NCI-H1105 (cell line): ENCODE data around the gene GGTLC3.
"Not testable (repeated sequence)": the region's sequence is repeated elsewhere in the genome, so short reads cannot be mapped to it uniquely, and the experiment has no call there.

Experiments used
- DNase-seq: peaks from one replicate; lab custom pipeline; 2025; lab: John Stamatoyannopoulos, UW

Gene GGTLC3

DNA sequence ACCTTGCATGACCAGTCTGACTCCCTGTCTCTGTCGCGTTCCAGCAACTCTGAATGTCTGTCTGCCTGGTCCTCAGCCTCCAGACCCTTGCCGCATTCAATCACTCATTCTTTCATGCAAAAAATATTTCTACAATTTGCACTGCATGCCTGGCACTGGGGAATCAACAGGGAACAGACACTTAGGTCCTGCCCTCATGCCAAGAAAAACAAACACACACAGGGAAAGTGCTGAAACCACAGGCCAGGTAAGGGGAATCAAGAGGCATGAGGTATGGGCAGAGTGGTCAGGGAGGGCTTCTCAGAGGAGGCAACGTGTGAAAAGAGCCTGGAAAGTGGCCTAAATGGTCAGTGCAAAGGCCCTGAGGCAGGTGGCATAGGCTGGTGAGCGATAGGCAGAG is at the start of gene GGTLC3:
GGTLC3 (minus strand) TSS at position 101 of the 400 bp plus-strand sequence. CDS start 264 bp downstream, outside the sequence.
- DNase-seq: not testable (repeated sequence)

DNA sequence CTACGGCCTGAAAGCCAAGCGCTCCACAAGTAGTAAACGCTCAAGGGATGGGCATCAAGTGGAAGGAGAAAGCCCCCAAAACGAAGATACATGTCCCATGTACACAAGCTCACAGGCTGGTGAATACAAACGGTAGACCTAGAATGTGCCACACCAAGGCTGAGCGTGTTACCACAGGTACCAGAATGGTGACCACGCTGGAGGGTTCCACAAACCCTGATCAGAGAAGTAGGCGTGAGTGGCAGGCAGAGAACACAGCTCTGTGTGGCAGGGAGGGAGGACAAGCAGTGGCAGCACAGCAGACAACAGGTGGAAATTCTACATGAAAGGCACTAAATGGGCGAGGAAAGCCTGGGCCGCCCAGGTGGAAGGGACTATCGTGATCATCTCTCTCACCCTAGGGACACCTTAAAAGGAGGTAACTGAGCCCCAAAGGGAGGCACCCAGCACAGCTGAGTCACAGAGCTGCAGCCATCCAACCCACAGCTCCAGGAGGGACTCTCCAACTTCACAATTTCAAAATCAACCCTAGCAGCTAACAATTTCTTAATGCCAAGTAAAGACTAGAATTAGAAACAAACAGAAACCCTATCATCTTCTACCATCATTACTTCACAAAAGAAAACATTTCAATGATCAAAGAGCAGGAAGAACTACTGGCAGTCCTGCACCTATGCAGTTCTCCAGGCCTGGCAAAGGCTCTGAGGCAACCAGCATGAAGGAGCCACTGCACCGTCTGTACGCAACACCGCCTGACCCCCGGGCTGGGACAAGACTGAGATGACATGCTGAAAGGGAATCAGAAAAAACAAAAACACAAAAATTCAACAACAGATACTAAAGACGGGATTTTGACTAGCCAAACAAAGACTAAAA is 42.4 kb upstream of the GGTLC3 start:
- not testable (repeated sequence) for DNase-seq

DNA sequence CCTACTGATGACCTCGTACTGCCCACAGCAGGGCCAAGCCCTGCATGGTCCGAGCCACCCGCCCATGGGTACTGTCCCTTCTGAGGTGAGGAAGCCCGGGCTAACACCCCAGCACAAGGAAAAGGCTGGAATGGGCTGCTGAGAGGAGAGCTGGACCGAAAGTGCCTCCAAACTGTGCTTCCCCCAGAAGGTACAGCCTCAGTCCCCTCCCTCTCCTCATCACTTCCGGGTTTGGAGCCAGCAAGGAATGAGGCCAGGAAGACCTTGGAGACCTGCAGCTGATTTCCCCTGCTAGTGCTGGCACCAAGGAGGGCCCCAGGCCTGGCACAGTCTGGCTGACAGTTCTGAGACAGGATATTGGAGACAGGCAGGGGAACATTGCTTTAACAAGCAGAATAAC is 41.0 kb upstream of the GGTLC3 start:
- not testable (repeated sequence) for DNase-seq

- not testable (repeated sequence) for DNase-seq
Measured at GRCh38 chr22:18558516-18558915, 40.6 kb upstream of the GGTLC3 start.

DNA sequence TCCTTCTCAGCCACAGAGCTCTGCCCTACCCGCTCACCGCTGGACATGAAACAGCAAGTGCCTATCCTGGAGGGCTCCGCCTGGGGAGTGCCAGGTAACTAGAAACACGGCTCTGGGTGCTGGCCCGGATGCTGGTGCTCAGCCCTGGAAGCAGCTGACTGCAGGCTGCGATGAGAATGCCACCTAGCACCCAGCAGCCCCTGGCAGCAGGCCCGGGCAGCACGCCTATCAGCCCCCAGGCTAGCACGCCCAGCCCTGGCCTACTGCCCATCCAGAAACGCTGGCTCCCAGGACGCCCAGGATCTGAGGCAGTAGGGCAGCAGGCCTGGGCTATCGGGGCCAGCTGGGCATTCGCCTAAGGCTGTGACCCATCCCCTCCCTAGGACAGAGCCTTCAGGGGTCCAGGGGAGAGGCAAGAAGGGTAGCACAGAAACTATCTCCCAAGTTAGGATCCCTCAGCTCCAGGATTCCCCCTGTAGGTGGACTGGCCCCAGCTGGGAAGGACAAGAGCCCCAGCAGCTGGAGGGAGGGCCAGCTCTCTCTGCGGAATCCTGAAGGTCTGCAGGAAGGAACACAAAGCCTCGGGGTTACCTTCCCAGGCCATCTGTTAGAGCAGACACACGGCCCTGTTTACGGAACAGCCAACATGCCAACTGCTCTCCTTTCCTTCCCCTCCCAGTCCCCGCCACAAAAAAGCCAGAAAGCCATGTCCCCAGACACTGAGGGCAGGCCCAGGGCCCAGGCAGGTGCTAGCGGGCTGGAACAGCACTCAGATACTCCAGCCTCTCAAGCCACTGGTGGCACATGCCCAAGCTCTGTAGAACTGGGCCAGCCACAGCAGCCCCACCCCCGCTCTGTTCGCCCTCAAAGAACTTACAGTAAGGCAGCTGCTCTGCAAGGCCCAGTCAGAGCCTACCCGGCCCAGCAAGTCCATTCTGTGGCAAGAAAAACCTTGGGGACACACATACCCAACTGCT is 36.6 kb upstream of the GGTLC3 start:
- not testable (repeated sequence) for DNase-seq

GRCh38 chr22:18552839-18553597 is 35.1 kb upstream of the GGTLC3 start:
- not testable (repeated sequence) for DNase-seq

GRCh38 chr22:18551046-18551445 is 33.1 kb upstream of the GGTLC3 start:
- not testable (repeated sequence) for DNase-seq

DNA sequence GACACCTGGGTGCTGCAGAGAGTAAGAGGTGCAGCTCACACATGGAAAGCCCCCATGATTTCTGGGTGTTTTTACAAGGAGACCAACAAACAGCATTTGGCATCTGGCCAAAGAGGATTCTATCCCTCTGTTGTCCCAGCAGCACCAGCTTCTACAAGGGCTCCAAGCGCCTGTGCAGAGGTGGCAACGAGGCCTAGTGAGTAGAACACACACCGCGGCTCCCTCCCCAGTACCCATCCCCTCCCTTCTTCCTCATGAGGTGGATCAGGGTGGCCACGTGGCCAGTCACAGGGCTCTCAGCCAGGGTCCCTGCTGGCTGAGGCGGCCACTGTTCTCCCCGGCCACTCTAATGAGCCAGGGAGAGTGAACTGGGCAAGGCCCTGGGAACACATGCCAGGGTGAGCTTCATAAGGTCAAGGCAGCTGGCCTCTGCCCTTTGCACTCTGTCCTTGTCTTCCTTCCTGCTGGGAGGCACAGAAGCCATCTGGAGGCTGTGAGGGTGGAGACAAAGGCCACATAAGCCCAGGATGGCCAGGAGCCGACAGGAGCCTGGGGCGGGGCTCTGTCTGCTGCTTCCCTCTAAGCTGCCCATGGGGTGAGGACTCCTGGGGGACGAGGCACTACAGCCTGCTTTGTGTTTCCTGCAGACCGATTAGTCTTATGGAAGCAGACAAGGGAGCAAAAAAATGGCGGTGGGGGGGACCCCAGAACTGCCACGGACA is 31.7 kb upstream of the GGTLC3 start:
- not testable (repeated sequence) for DNase-seq

GRCh38 chr22:18544615-18545014 is 26.7 kb upstream of the GGTLC3 start:
- DNase-seq: not testable (repeated sequence)

GRCh38 chr22:18543400-18543799 is 25.4 kb upstream of the GGTLC3 start:
- not testable (repeated sequence) for DNase-seq

GRCh38 chr22:18539994-18540393 is 22.0 kb upstream of the GGTLC3 start:
- not testable (repeated sequence) for DNase-seq

GRCh38 chr22:18534315-18534714 is 16.4 kb upstream of the GGTLC3 start:
- not testable (repeated sequence) for DNase-seq

GRCh38 chr22:18533633-18534032 is 15.7 kb upstream of the GGTLC3 start:
- DNase-seq: not testable (repeated sequence)

DNA sequence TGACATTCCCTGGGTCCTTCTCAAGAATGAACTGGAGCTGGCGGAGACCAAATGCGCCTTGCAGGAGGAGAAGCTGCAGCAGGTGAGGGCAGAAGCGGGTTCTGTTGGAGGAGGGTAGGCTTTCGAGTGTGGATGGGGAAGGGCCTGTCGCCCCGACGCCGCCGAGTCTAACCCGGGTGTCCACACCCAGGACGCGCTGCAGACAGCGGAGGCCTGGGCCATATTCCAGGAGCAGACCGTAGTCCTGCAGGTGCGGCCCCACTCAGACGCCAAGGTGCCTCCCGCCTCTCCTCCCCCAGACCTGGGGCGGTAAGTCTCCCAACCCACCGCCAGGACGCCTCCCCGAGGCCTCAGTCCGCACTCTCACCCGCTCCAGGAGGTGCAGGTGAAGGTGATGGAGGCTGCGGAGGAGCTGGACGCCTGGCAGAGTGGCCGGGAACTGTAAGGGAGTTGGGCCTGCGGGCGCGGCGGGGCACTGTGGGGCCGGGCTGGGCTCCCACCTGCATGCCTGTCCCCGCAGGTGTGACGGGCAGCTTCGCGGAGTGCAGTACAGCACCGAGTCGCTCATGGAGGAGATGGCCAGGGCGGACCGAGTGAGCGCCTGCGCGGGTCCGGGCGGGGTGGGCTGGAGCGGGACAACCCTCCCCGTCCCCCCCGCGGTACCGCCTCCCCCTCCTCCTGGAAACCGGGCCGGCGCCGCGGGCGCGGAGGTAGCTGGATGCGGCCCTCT is 11.6 kb upstream of the GGTLC3 start:
- DNase-seq: not testable (repeated sequence)

DNA sequence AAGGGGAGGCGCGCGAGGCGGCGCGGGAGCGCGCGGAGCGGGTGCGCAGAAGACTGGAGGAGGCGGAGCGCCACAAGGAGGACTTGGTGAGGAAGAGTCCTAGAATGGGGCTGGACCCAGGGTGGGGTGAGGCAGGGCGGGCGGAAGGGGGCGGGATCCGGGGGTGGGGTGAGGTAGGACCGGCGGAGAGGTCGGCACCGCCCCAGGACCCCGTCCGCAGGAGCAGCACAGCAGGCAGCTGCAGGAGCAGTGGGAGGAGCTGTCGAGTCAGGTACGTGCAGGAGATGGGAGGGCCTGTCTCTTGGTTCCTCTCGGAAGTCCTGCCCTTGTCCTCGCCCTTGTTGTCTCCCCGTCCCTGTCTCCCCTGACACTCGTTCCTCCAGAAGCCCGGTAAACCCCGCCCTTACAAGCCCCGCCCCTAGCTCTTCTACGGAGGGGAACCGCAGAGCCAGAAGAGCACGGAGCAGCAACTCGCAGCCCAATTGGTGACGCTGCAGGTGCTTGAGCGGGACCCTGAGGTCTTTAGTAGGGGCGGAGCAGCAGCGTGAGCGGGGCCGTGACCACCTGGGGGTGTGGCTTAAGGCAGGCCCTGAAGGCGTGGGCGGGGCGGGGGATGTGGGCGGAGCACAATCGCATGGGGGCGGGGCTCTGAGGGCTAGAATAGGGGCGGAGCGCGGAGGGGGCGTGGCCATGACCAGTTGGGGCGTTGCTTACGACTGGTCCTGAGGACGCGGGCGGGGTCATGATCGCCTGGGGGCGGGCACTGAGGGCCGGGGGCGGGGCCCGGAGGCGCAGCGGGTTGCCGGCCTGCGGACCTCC is 10.8 kb upstream of the GGTLC3 start:
- not testable (repeated sequence) for DNase-seq

GRCh38 chr22:18527752-18528596 is 10.0 kb upstream of the GGTLC3 start, which contains the start of gene TMEM191B:
Gene TMEM191B (plus strand): TSS chr22:18527802. CDS start chr22:18527981, 179 bp downstream.
- DNase-seq: not testable (repeated sequence)

DNA sequence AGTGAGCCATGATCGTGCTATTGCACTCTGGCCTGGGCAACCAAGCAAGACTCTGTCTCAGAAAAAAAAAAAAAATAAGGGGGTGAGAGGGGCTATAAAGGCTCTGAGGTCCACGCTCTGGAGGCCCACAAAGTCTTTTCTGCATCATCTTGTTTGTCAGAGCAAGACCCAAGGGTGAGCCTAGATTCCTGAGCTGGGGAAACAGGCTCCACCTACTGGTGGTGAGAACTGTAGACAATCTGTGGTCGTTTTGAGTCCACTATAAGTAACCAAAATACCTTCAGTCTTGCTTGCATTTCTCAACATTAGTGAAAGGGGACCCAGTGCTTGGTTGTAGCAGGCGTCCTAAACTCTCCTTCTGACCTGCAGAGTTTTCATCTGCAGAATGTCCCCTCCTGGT is 5.4 kb upstream of the GGTLC3 start:
- not testable (repeated sequence) for DNase-seq

DNA sequence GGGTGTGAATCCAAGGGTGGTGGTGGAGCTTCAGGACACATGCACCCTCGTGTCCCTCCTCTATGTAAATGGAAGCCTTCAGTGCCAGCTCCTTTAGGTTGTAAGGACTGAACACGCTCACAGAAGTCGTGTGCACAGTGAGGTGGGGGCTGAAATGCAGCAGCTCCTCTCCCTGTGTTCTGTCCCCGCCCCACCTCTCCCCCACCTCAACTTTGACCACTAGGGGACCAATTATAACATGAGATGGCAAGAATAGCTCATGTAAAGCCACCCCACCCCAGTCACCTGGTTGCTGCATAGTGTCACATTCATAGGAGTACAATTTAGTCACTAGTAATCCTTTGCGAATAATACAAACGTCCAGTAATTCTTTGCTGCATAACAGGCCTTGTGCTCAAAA is 4.8 kb upstream of the GGTLC3 start:
- not testable (repeated sequence) for DNase-seq
